Measurements from ENCODE around the gene PCNX1. TPM values are rescaled to one million over a fixed set of nuclear protein-coding genes. Genes with fewer than 3 reads are reported as not detected.

PCNX1 gene
- total RNA-seq, 4 donors from 2014 or later: 9.1 to 41.8 (median 18.9) TPM

- intact Hi-C loops (cut with DNase I): no loop called here
- H3K4me1 ChIP-seq: peaks cover 0 to 19% (median 11%) of the 10 kb centered on the region in 3 donors
- no peaks in the 10 kb centered on the region for H3K36me3 ChIP-seq
- H3K27ac ChIP-seq: no peak overlapping the region
- WGBS, 2 donors: 38 to 83% methylated on average over 1 to 5 of the region's 5 CpGs
- TF ChIP-seq POLR2A (IDR thresholded peaks at IDR 0.05): no peak
- no peak for TF ChIP-seq CTCF (IDR thresholded peaks at IDR 0.05)
- no peak for DNase-seq
- H3K27me3 ChIP-seq: no peaks in the 10 kb centered on the region
- no peaks in the 10 kb centered on the region for H3K9me3 ChIP-seq
- no peak overlapping the region for H3K4me3 ChIP-seq
Measured at GRCh38 chr14:70893858-70894291, 13.4 kb upstream of the PCNX1 start.

GRCh38 chr14:70894868-70895267 is 12.4 kb upstream of the PCNX1 start:
- peaks cover 0 to 12% (median 8%) of the 10 kb centered on the region in 3 donors for H3K4me1 ChIP-seq
- no peak overlapping the region for H3K4me3 ChIP-seq
- no peak for DNase-seq
- intact Hi-C loops (cut with DNase I): no loop called here
- H3K27ac ChIP-seq: no peak overlapping the region
- TF ChIP-seq POLR2A (IDR thresholded peaks at IDR 0.05): no peak
- no peak for TF ChIP-seq CTCF (IDR thresholded peaks at IDR 0.05)
- no peaks in the 10 kb centered on the region for H3K36me3 ChIP-seq
- H3K9me3 ChIP-seq: no peaks in the 10 kb centered on the region
- WGBS, 2 donors: 55 to 57% methylated on average over 2 of the region's 2 CpGs
- no peaks in the 10 kb centered on the region for H3K27me3 ChIP-seq

GRCh38 chr14:70896317-70896716 is 10.9 kb upstream of the PCNX1 start:
- Histone ChIP-seq H3K27me3 (no peaks in the 10 kb centered on the region), H3K27ac (no peak overlapping the region), H3K4me1 (peaks cover 0 to 12% (median 8%) of the 10 kb centered on the region in 3 donors), H3K4me3 (no peak overlapping the region), H3K9me3 (no peaks in the 10 kb centered on the region), H3K36me3 (no peaks in the 10 kb centered on the region)
- DNase-seq: no peak
- intact Hi-C loops (cut with DNase I): no loop called here
- TF ChIP-seq POLR2A (IDR thresholded peaks at IDR 0.05) (no peak), CTCF (IDR thresholded peaks at IDR 0.05) (no peak)
- WGBS, 2 donors: 71 to 81% methylated on average over 1 of the region's 1 CpG

GRCh38 chr14:70896981-70897380 is 10.3 kb upstream of the PCNX1 start:
- DNase-seq: no peak
- Histone ChIP-seq H3K27me3 (no peaks in the 10 kb centered on the region), H3K27ac (peak overlapping the region in 1 of 4 donors; percentile 42), H3K4me3 (no peak overlapping the region), H3K9me3 (no peaks in the 10 kb centered on the region), H3K36me3 (no peaks in the 10 kb centered on the region), H3K4me1 (peaks cover 0 to 12% (median 8%) of the 10 kb centered on the region in 3 donors)
- no peak for TF ChIP-seq CTCF (IDR thresholded peaks at IDR 0.05)
- no peak for TF ChIP-seq POLR2A (IDR thresholded peaks at IDR 0.05)
- intact Hi-C loops (cut with DNase I): no loop called here
- 53 to 69% methylated on average over 3 of the region's 3 CpGs for WGBS, 2 donors

- no peak for DNase-seq
- Histone ChIP-seq H3K27me3 (no peaks in the 10 kb centered on the region), H3K9me3 (no peaks in the 10 kb centered on the region), H3K4me3 (no peak overlapping the region), H3K4me1 (peaks cover 0 to 12% (median 8%) of the 10 kb centered on the region in 3 donors), H3K36me3 (no peaks in the 10 kb centered on the region), H3K27ac (peak overlapping the region in 3 of 4 donors; percentile 1 to 53 (median 42))
- intact Hi-C loops (cut with DNase I): no loop called here
- 45 to 49% methylated on average over 2 of the region's 2 CpGs for WGBS, 2 donors
- TF ChIP-seq CTCF (IDR thresholded peaks at IDR 0.05) (no peak), POLR2A (IDR thresholded peaks at IDR 0.05) (no peak)
Measured at GRCh38 chr14:70897464-70897863, 9.8 kb upstream of the PCNX1 start.

Data from esophagus squamous epithelium (tissue), 5 donors.